Measurements from ENCODE around the gene KRTAP5-8. TPM values are rescaled to one million over a fixed set of nuclear protein-coding genes. Genes with fewer than 3 reads are reported as not detected.
"Not testable (repeated sequence)": the region's sequence is repeated elsewhere in the genome, so short reads cannot be mapped to it uniquely, and the experiment has no call there.

Gene KRTAP5-8
- polyA plus RNA-seq, 3 donors from 2014 or later = not detected

DNA sequence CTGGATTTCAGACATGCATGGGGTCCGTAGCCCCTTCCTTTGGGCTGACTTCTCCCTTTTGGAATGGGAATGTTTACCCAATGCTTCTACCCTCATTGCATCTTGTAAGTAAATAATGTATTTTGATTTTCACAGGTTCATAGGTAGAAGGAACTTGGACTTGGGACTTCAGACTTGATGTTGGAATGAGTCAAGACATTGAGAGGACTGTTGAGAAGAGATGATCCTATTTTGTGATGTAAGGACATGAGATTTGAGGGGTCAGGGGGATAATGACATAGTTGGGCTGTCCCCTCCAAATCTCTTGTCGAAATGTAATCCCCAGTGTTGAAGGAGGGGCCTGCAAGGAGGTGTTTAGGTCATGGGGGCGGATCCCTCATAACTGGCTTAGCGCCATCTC lies 26.6 kb downstream of the KRTAP5-8 start:
- peaks cover 3 to 11% (median 6%) of the 10 kb centered on the region in 3 donors for H3K27me3 Mint-ChIP-seq (ENCODE audit: low read depth in 3 of 3)
- no peaks in the 10 kb centered on the region for H3K9me3 Mint-ChIP-seq
- DNase-seq = no peak
- no peak overlapping the region for H3K4me3 Mint-ChIP-seq
- no peaks in the 10 kb centered on the region for H3K4me1 Mint-ChIP-seq
- no peak overlapping the region for H3K27ac Mint-ChIP-seq
- H3K36me3 Mint-ChIP-seq = no peaks in the 10 kb centered on the region

DNA sequence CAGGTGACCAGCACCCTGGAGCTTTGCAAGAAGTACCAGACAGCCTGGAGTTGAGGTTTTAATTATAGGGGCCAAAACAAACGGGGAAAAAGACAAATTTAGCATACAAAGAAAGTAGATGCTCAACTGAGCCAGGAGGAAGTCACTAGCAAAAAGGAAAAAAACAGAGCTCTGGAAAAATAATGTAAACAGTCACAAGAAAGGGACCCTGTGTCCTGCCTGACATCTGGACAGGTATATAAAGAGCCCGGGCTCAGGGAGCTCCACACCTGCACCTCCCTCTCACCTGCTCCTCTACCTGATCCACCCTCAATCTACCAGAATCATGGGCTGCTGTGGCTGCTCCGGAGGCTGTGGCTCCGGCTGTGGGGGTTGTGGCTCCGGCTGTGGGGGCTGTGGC lies 27.4 kb downstream of the KRTAP5-8 start, which contains the start of gene KRTAP5-10:
Gene KRTAP5-10, plus strand, starts transcription at position 301 of the 400 bp plus-strand sequence. Its CDS starts 25 bp downstream, at position 326.
- DNase-seq = no peak
- Mint-ChIP-seq H3K4me3 (no peak within 1 kb of the TSS), H3K27ac (no peak within 1 kb of the TSS), H3K9me3 (no peaks in the 10 kb centered on the region), H3K36me3 (no peaks in the 10 kb centered on the region), H3K4me1 (no peaks in the 10 kb centered on the region), H3K27me3 (ENCODE audit: low read depth in 3 of 3) (peaks cover 3 to 11% (median 6%) of the 10 kb centered on the region in 3 donors)

DNA sequence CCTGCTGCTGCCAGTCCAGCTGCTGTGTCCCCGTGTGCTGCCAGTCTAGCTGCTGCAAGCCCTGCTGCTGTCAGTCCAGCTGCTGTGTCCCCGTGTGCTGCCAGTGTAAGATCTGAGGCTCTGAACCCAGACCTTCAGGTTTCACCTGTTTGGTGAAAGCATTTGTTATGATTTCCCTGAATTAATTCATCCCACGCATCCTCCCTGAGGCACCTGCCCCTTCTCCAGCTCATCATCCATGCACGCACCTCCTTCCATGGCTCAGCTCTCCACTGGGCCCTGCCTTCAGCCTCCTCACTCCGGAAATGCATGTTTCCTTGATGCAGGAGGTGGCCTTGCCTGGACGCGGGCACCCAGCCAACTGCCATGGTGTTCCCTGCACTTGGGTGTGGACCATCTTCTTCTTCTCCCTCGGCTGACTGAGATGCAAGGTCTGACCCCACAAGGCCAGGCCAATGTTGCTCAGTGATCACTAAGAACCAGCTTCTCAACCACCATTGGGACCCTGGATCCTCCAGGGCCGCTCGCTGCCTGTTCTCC lies 28.3 kb downstream of the KRTAP5-8 start:
- Mint-ChIP-seq H3K27me3 (ENCODE audit: low read depth in 3 of 3) (peaks cover 3 to 8% (median 6%) of the 10 kb centered on the region in 3 donors), H3K27ac (no peak overlapping the region), H3K9me3 (no peaks in the 10 kb centered on the region), H3K4me3 (no peak overlapping the region), H3K4me1 (no peaks in the 10 kb centered on the region), H3K36me3 (no peaks in the 10 kb centered on the region)
- DNase-seq = no peak

DNA sequence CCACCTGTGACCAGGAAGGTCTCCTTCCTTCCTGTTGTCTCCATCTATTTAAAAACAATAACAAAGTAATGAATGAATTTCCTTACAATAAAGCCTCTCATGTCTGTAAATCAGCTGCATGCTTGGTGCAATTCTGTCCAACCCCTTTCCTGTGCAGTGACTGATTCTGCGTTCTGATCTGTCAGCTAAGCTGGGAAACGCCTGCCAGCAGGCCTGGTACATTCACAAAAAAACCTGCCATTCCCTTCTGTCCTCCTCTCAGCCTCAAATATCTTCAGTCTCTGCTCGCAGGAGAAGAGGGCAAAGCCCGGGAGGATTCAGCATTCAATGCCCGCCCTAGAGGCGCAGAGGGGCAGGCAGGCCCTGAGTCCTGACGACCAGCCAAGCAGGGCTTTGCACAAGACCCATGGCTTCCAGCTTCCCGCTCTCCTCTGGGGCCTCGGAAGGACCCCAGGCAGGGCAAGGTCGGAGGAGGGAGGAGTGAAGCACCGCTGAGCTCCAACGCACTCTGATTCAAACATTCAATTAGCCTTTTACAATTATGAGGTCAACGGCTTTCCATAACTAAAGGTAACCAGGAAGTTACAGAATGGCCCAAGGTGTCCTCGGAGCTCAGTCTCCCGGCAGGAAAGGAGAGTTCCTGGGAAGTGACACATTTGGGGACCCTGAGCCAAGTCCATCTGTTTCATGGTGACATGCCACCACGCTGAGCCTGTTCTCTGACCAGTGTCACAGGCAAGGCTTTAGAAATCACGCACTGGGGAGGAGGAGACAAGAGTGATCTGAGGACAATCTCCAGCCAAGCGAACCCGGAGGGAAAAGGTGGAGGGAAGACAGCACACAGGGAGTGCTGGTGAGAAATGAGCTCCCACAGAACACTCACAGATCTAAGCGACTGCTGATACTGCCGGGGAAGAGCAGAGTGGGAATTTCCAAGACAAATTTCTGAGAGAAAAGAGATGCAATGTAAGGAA lies 29.1 kb downstream of the KRTAP5-8 start:
- not testable (repeated sequence) for H3K9me3 Mint-ChIP-seq; H3K36me3 Mint-ChIP-seq; H3K27ac Mint-ChIP-seq; H3K27me3 Mint-ChIP-seq (ENCODE audit: low read depth in 3 of 3); H3K4me1 Mint-ChIP-seq; H3K4me3 Mint-ChIP-seq; DNase-seq

DNA sequence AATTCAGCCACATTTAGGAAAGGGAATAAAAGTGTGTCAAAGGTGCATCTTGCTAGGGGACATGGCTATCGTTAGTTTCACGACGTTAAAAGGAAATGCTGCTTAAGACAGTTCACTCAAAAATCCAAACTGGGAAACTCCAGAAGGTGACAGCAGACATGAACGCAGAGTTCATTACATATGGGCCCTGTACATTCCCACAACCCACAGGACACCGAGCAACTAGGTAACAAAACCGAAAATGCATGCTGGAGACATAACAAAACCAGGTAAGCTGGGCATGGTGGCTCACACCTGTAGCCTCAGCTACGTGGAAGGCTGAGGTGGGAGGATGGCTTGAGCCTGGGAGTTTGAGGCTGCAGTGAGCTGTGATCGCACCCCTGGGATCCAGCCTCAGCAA lies 29.8 kb downstream of the KRTAP5-8 start:
- H3K4me3 Mint-ChIP-seq; H3K4me1 Mint-ChIP-seq; DNase-seq; H3K27ac Mint-ChIP-seq; H3K27me3 Mint-ChIP-seq (ENCODE audit: low read depth in 3 of 3); H3K36me3 Mint-ChIP-seq; H3K9me3 Mint-ChIP-seq: not testable (repeated sequence)

DNA sequence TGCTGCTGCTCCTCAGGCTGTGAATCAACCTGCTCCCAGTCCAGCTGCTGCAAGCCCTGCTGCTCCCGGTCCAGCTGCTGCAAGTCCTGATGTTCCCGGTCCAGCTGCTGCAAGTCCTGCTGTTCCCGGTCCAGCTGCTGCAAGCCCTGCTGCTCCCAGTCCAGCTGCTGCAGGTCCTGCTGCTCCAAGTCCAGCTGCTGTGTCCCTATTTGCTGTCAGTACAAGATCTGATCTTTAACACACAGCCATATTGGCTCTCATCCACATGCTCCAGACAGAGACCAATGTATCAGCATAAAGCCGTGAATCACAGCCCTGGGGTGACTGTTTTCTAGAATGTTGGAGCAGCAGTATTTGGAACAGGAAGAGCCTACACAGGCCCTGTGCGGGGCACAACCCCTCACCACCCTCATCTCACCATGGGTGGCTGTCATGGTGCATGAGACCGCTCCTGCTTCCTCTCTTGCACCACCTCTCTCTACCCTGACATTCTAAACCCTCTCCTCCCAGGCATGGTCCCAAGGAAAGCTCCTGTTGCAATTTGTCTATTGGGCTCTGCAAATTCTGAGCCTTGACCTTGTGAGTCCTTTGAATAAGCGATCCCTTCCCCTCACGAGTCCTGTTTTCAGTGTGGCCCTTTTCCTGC lies 31.0 kb downstream of the KRTAP5-8 start:
- H3K27ac Mint-ChIP-seq = no peak overlapping the region
- DNase-seq = no peak
- H3K4me3 Mint-ChIP-seq = no peak overlapping the region
- no peaks in the 10 kb centered on the region for H3K9me3 Mint-ChIP-seq
- H3K4me1 Mint-ChIP-seq = no peaks in the 10 kb centered on the region
- peaks cover 5 to 7% (median 6%) of the 10 kb centered on the region in 3 donors for H3K27me3 Mint-ChIP-seq (ENCODE audit: low read depth in 3 of 3)
- no peaks in the 10 kb centered on the region for H3K36me3 Mint-ChIP-seq

DNA sequence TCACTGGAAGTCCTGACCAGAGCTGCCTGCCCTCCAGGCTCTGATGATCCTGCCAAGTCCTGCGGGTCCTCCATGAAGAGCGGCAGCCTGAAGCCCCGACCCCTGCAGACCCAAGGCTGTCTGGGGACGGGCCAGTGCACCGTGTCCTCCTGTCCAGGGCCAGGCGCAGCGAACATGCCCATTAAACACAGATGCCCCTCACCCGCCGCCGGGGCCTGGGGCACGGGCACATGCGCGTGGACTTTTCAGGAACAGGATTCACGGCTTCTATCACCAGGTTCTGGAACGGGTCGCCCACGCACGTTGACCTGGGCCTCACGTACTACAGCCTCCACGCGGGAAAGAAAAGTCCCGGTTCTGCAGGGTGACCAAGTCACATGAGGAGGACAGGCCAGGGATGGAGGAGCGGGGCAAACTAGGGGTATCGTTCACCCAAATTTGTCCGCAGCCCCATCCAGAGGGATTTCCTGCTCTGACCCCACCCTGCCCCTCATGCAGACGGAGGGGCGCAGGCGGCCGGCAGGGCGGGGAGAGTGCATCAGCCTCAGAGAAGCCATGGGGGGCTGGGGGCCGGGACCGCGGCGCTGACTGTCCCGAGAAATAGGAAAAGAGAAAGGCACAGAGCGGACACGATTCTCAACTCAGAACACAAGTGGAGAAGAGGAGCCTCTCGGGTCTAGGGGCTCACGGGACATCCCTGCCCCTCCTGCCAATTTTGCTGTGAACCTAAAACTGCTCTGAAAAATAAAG lies 33.5 kb downstream of the KRTAP5-8 start:
- not testable (repeated sequence) for H3K9me3 Mint-ChIP-seq; DNase-seq; H3K27ac Mint-ChIP-seq; H3K4me3 Mint-ChIP-seq; H3K36me3 Mint-ChIP-seq; H3K4me1 Mint-ChIP-seq; H3K27me3 Mint-ChIP-seq (ENCODE audit: low read depth in 3 of 3)

DNA sequence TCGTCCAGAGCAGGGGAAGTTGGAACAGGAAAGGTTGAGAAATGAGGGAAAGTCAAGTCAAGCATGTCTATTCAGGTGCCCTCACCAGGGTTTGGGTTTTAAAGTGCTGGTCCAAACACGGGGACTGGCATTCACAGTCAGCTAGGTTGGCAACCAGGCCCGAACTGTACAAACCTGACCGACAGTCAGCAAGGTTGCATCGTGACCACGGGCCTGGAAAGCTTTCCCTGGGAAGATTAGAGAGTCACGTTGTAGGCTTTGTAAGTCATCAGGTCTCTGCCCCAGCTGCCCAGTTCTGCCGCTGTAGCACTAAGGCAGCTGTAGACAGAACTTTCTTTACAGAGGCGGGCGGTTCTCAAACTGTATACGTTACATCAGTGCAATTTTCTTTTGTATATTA lies 35.0 kb downstream of the KRTAP5-8 start:
- peaks cover 0 to 5% (median 2%) of the 10 kb centered on the region in 3 donors for H3K27me3 Mint-ChIP-seq (ENCODE audit: low read depth in 3 of 3)
- H3K36me3 Mint-ChIP-seq = no peaks in the 10 kb centered on the region
- H3K4me3 Mint-ChIP-seq = no peak overlapping the region

DNA sequence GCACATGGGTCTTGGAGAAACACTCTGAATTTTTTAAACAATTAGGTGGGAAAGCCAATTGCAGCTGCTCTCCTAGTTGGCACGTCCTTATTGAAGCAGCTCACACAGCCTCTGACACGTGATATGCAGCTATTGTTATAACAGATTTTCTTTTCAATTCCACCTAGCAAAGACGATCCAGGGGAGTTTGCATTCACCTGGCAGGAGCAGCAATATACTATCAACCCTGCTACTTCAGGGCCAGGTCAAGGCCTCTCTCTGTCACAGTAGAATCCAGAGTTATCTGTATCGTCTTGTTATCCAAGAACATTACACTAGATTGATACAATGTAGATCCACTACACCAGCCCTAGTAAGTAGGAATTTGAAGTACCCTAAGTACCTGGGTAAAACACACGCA lies 36.6 kb downstream of the KRTAP5-8 start:
- peaks cover 1 to 5% (median 5%) of the 10 kb centered on the region in 3 donors for H3K27me3 Mint-ChIP-seq (ENCODE audit: low read depth in 3 of 3)
- H3K4me3 Mint-ChIP-seq = no peak overlapping the region
- no peaks in the 10 kb centered on the region for H3K9me3 Mint-ChIP-seq
- H3K27ac Mint-ChIP-seq = no peak overlapping the region
- no peak for DNase-seq
- no peaks in the 10 kb centered on the region for H3K36me3 Mint-ChIP-seq
- no peaks in the 10 kb centered on the region for H3K4me1 Mint-ChIP-seq

More for the DNA sequence above, 35.0 kb downstream of the KRTAP5-8 start:
- no peak for DNase-seq
- Mint-ChIP-seq H3K4me1 (no peaks in the 10 kb centered on the region), H3K27ac (no peak overlapping the region), H3K9me3 (no peaks in the 10 kb centered on the region)

DNA sequence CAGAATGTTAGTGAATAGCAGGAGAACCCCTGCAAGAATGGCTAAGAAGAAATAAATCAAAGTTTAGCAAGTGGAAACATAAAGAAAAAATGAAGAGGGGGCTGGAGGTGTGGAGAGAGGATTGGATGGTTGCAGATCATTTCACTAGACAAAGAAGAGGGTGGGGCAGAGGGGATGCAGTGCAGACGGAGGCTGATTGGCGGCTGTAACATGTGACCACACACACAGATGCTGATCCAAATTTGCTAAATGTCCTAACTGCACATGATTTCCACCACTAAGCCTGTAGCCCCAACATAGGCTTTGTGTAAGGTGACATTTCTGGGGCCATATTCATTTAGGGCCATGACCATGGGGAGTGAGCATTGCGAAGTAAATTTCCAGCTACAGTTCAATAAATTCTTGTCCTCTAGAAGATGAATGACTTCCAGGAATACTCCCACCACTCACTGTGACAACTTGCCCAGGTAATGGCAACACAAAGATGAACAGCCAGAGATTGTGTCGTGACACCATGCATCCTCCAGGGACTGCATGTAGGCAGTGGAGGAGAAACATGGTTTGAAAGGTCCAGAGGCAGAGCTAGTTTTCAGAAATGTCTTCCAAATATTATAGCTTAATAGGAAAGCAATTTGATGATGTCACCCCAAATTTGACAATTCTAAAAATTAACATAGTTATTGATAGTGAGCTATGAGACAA lies 38.0 kb downstream of the KRTAP5-8 start:
- no peak for DNase-seq
- no peak overlapping the region for H3K27ac Mint-ChIP-seq
- H3K9me3 Mint-ChIP-seq = no peaks in the 10 kb centered on the region

DNA sequence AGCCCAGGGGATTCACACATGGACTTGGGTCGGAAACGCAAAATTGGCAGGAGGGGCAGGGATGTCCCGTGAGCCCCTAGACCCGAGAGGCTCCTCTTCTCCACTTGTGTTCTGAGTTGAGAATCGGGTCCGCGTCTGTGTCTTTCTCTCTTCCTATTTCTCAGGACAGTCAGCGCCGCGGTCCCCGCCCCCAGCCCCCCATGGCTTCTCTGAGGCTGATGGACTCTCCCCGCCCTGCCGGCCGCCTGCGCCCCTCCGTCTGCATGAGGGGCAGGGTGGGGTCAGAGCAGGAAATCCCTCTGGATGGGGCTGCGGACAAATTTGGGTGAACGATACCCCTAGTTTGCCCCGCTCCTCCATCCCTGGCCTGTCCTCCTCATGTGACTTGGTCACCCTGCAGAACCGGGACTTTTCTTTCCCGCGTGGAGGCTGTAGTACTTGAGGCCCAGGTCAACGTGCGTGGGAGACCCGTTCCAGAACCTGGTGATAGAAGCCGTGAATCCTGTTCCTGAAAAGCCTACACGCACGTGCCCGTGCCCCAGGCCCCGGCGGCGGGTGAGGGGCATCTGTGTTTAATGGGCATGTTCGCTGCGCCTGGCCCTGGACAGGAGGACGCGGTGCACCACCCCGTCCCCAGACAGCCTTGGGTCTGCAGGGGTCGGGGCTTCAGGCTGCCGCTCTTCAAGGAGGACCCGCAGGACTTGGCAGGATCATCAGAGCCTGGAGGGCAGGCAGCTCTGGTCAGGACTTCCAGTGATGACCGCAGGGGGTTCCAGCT lies 39.1 kb downstream of the KRTAP5-8 start:
- not testable (repeated sequence) for H3K4me3 Mint-ChIP-seq; DNase-seq; H3K27ac Mint-ChIP-seq; H3K36me3 Mint-ChIP-seq; H3K4me1 Mint-ChIP-seq; H3K27me3 Mint-ChIP-seq (ENCODE audit: low read depth in 3 of 3); H3K9me3 Mint-ChIP-seq

More for the DNA sequence above, 38.0 kb downstream of the KRTAP5-8 start:
- peaks cover 4 to 6% of the 10 kb centered on the region in 2 donors for H3K4me1 Mint-ChIP-seq
- no peak overlapping the region for H3K4me3 Mint-ChIP-seq
- peaks cover 1 to 8% (median 5%) of the 10 kb centered on the region in 3 donors for H3K27me3 Mint-ChIP-seq (ENCODE audit: low read depth in 3 of 3)
- no peaks in the 10 kb centered on the region for H3K36me3 Mint-ChIP-seq

DNA sequence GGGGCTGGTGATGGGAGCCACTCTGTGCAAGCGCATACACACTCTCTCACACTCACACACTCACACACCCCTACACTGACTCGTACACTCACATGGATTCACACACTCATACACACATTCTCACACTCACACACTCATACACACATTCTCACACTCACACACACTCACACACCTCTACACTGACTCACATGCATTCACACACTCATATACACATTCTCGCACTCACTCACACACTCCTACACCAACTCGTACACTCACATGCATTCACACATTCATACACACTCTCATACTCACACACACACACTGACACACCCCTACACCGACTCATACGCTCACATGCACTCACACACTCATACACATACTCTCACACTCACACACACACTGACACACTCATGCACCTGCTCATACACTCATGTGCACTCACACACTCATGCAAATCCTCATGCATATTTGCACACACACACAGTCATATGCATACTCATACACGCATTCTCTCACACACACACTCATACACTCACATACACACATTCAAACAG lies 39.7 kb downstream of the KRTAP5-8 start:
- no peak for DNase-seq
- Mint-ChIP-seq H3K36me3 (no peaks in the 10 kb centered on the region), H3K27me3 (ENCODE audit: low read depth in 3 of 3) (peaks cover 1 to 8% (median 6%) of the 10 kb centered on the region in 3 donors), H3K9me3 (no peaks in the 10 kb centered on the region), H3K4me3 (no peak overlapping the region), H3K27ac (no peak overlapping the region), H3K4me1 (peaks cover 4 to 6% of the 10 kb centered on the region in 2 donors)

All from immature natural killer cell (primary cell).